ENCODE measurements around the gene SOX5. TPM values are rescaled to one million over a fixed set of nuclear protein-coding genes. Genes with fewer than 3 reads are reported as not detected.

SOX5 gene
- polyA plus RNA-seq, 1 of the 3 experiments (the other 2 are of a cell fraction): 0.21 TPM

DNA sequence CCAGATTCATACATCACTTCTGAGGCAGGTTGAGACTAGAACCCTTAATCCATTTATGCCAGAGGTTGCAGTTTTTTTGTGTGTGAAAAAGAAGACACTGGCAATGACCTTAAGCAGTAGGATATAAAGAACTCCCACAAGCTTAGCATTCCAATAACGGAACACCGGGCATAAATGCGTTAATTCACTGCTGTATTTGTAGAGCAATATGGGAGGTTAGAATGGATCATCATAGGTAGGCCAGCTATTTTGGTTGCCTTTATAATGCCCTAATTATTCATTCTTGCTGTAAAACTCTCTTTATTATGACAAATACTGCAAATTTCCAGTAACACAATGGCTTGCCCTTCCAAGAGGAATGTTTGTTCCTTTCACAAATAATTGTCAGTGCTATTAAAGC is 322.7 kb downstream of the SOX5 start (continued):
- TF ChIP-seq, protein P1, sequence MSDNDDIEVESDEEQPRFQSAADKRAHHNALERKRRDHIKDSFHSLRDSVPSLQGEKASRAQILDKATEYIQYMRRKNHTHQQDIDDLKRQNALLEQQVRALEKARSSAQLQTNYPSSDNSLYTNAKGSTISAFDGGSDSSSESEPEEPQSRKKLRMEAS (IDR thresholded peaks at IDR 0.05; ENCODE audit: low read depth): no peak
- TF ChIP-seq SIN3A (IDR thresholded peaks at IDR 0.05; ENCODE audit: borderline replicate concordance, low read depth, low read length): no peak
- TF ChIP-seq FOSL2 (IDR thresholded peaks at IDR 0.05; ENCODE audit: borderline replicate concordance, low read depth): no peak

- WGBS (ENCODE audit: low lambda C conversion rate): 2% methylated on average over 2 of the region's 2 CpGs
- Histone ChIP-seq H3K36me3 (replicated peaks in 1 of 2; ENCODE audit: control insufficient read depth in 1 of 2, insufficient read depth in 2 of 2, low read length in 1 of 2) (no peaks in the 10 kb centered on the region), H3F3A (replicated peaks; ENCODE audit: insufficient read depth) (no peaks in the 10 kb centered on the region), H3K4me1 (ENCODE audit: control insufficient read depth in 1 of 2, insufficient read depth in 2 of 2, low read depth in 1 of 2, low read length in 1 of 2) (peaks cover 0 to 3% of the 10 kb centered on the region in 2 experiments; a peak in 2 of 4 replicates), H3K9me2 (no peaks in the 10 kb centered on the region), H3K4me3 (ENCODE audit: low read depth in 2 of 2, low read length in 1 of 2) (no peak overlapping the region), H2AFZ (ENCODE audit: low read depth) (no peak overlapping the region), H4K20me1 (ENCODE audit: insufficient read depth) (no peaks in the 10 kb centered on the region), H3K27me3 (ENCODE audit: insufficient read depth) (no peaks in the 10 kb centered on the region), H3K4me2 (no peak overlapping the region), H3K27ac (ENCODE audit: low read depth in 2 of 2, low read length in 1 of 2) (peak overlapping the region in 1 of 2 experiments; percentile 8; a peak in 1 of 4 replicates), H3K9me3 (no peaks in the 10 kb centered on the region), H3K9ac (no peak overlapping the region), H3K79me2 (ENCODE audit: insufficient read depth) (no peaks in the 10 kb centered on the region)
- DNase-seq: peak; percentile 19
- TF ChIP-seq NFIC (IDR thresholded peaks at IDR 0.05; ENCODE audit: borderline replicate concordance): no peak
- no peak for TF ChIP-seq ZBTB33 (IDR thresholded peaks at IDR 0.05; ENCODE audit: borderline replicate concordance, low read depth)
- TF ChIP-seq EP300 (IDR thresholded peaks at IDR 0.05; ENCODE audit: borderline replicate concordance in 1 of 2, low read depth in 1 of 2, low read length in 1 of 2): peak in 1 of 2 experiments; percentile 64; a peak in 1 of 4 replicates
- 0 out of 2 replicates have a peak, but pooled peaks have one; percentile 23 for TF ChIP-seq RCOR1 (IDR thresholded peaks at IDR 0.05; ENCODE audit: low read length)
- TF ChIP-seq YY1 (IDR thresholded peaks at IDR 0.05; ENCODE audit: low read depth): no peak
- TF ChIP-seq TAF1 (IDR thresholded peaks at IDR 0.05; ENCODE audit: borderline replicate concordance, low read depth, low read length): no peak
- no peak for TF ChIP-seq FOXJ3 (CRISPR knock-in tag; IDR thresholded peaks at IDR 0.05)
- TF ChIP-seq TCF12 (IDR thresholded peaks at IDR 0.05): no peak
- peak; percentile 66 for TF ChIP-seq GATA2 (CRISPR knock-in tag; IDR thresholded peaks at IDR 0.05)
- TF ChIP-seq, protein P2, sequence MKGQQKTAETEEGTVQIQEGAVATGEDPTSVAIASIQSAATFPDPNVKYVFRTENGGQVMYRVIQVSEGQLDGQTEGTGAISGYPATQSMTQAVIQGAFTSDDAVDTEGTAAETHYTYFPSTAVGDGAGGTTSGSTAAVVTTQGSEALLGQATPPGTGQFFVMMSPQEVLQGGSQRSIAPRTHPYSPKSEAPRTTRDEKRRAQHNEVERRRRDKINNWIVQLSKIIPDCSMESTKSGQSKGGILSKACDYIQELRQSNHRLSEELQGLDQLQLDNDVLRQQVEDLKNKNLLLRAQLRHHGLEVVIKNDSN (IDR thresholded peaks at IDR 0.05; ENCODE audit: borderline replicate concordance, low read depth): no peak
- TF ChIP-seq, protein P3, sequence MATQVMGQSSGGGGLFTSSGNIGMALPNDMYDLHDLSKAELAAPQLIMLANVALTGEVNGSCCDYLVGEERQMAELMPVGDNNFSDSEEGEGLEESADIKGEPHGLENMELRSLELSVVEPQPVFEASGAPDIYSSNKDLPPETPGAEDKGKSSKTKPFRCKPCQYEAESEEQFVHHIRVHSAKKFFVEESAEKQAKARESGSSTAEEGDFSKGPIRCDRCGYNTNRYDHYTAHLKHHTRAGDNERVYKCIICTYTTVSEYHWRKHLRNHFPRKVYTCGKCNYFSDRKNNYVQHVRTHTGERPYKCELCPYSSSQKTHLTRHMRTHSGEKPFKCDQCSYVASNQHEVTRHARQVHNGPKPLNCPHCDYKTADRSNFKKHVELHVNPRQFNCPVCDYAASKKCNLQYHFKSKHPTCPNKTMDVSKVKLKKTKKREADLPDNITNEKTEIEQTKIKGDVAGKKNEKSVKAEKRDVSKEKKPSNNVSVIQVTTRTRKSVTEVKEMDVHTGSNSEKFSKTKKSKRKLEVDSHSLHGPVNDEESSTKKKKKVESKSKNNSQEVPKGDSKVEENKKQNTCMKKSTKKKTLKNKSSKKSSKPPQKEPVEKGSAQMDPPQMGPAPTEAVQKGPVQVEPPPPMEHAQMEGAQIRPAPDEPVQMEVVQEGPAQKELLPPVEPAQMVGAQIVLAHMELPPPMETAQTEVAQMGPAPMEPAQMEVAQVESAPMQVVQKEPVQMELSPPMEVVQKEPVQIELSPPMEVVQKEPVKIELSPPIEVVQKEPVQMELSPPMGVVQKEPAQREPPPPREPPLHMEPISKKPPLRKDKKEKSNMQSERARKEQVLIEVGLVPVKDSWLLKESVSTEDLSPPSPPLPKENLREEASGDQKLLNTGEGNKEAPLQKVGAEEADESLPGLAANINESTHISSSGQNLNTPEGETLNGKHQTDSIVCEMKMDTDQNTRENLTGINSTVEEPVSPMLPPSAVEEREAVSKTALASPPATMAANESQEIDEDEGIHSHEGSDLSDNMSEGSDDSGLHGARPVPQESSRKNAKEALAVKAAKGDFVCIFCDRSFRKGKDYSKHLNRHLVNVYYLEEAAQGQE (IDR thresholded peaks at IDR 0.05; ENCODE audit: low read depth, low read length): no peak
- CTCF ChIA-PET: interaction anchor here (0.6 to 0.9 kb wide), 2 partner anchors 18 to 1157 kb away, joined by 3 to 4 read pairs; no protein-coding TSS in a partner anchor
- POLR2A ChIA-PET: no interaction called here
These were observed 327.6 kb downstream of the SOX5 start for GRCh38 chr12:23621900-23622299.

All from SK-N-SH (cell line).